Kidney (tissue), 14 donors: ENCODE results near the gene CAVIN3. TPM values are rescaled to one million over a fixed set of nuclear protein-coding genes. Genes with fewer than 3 reads are reported as not detected.

Experiments used
- DNase-seq, 5 donors: peaks; one replicate each; pipeline ENCODE4 v3.0.0-alpha.2; 2013 to 2020
- FAIRE-seq: peaks from 2 replicates; lab custom pipeline; 2012; peaks lifted over from hg19 to GRCh38; lab: Jason Lieb, UNC
- H3K27ac ChIP-seq, 2 donors: one replicate each; pipeline ENCODE4 v1.7.0; 2013; ENCODE audit warnings: low read depth in 2 of 2, low read length in 2 of 2, inconsistent platforms in 1 of 2
- H3K27me3 ChIP-seq: one replicate; pipeline ENCODE4 v1.7.1; 2013; ENCODE audit warnings: low read length, inconsistent platforms; ENCODE audit not compliant: control insufficient read depth, insufficient read depth
- H3K36me3 ChIP-seq, 3 donors: one replicate each; pipeline versions ENCODE4 v1.7.0 to v1.7.1; 2013; ENCODE audit warnings: low read length in 3 of 3, control low read depth in 1 of 3, inconsistent platforms in 1 of 3; ENCODE audit not compliant: insufficient read depth in 3 of 3, control insufficient read depth in 2 of 3
- H3K4me1 ChIP-seq, 3 donors: one replicate each; pipeline versions ENCODE4 v1.7.0 to v1.7.1; 2013; ENCODE audit warnings: low read length in 3 of 3, inconsistent platforms in 1 of 3, low read depth in 1 of 3; ENCODE audit not compliant: control insufficient read depth in 2 of 3, insufficient read depth in 2 of 3
- H3K4me3 ChIP-seq, 3 donors: one replicate each; pipeline versions ENCODE4 v1.7.0 to v1.8.1; 2013; ENCODE audit warnings: low read length in 3 of 3, control low read depth in 1 of 3, inconsistent platforms in 1 of 3
- H3K9ac ChIP-seq, 3 donors: one replicate each; pipeline versions ENCODE4 v1.7.0 to v1.7.1; 2013; ENCODE audit warnings: low read length in 3 of 3, control low read depth in 1 of 3, inconsistent platforms in 1 of 3
- H3K9me3 ChIP-seq, 3 donors: one replicate each; pipeline versions ENCODE4 v1.7.0 to v1.7.1; 2013; ENCODE audit warnings: low read length in 3 of 3, control low read depth in 1 of 3, inconsistent platforms in 1 of 3; ENCODE audit not compliant: control insufficient read depth in 2 of 3, insufficient read depth in 1 of 3
- CTCF ChIP-seq: IDR thresholded peaks from 3 replicates; pipeline ENCODE4 v1.5.1; 2012; ENCODE audit warnings: mild to moderate bottlenecking, moderate library complexity, borderline replicate concordance; ENCODE audit not compliant: insufficient read depth; ENCODE audit errors: extremely low read depth
- intact Hi-C: fragments of 100-400 bp; cut with DNase I; formaldehyde crosslinking; loops from one replicate; pipeline ENCODE4 v1.11.1; 2022
- polyA plus RNA-seq: library from polyadenylated mRNA; stranded (reverse); fragments of 350-450 nt; fragmentation: Illumina TruSeq; extraction: RNeasy Lipid Tissue Mini Kit (QIAGEN cat#74804); gene quantifications from one replicate; pipeline ENCODE4 v1.2.3, GENCODE V29; 2014; ENCODE audit warnings: low read depth, low replicate concordance; ENCODE audit not compliant: insufficient read depth
- total RNA-seq: library from RNA; stranded (reverse); fragmentation: NEBNext Ultra II Directional; extraction: Animal tissue kit (Norgen Biotek cat#: 25700); gene quantifications from one replicate; pipeline ENCODE4 v1.2.1, GENCODE V29; 2021
- donor health status: control.
- donor health status: control.
- donor health status: control.
- donor health status: control.
- donor health status: control.
- donor health status: DM: yes; HTN: yes; CAD: no.
- donor health status: Normal renal cell carcinoma (clear cell type).

CAVIN3 gene
- total and polyA plus RNA-seq, 2 donors from 2014 or later: 55.1 to 58.1 TPM

- peaks cover 0 to 15% (median 2%) of the 10 kb centered on the region in 3 donors for H3K4me1 ChIP-seq
- intact Hi-C loops: loop anchor here (10.0 kb wide), 1 partner anchor 102 kb away; the partner anchor contains the start of gene CCKBR
- no peaks in the 10 kb centered on the region for H3K27me3 ChIP-seq
- no peaks in the 10 kb centered on the region for H3K9me3 ChIP-seq
- no peak for TF ChIP-seq CTCF
- no peak for DNase-seq
- no peak overlapping the region for H3K9ac ChIP-seq
- H3K36me3 ChIP-seq: no peaks in the 10 kb centered on the region
- no peak overlapping the region for H3K27ac ChIP-seq
- H3K4me3 ChIP-seq: no peak overlapping the region
- FAIRE-seq: no peak
Observed at GRCh38 chr11:6357222-6357621, 36.9 kb upstream of the CAVIN3 start.

GRCh38 chr11:6356503-6357055 is 36.3 kb upstream of the CAVIN3 start:
- DNase-seq (peak in 2 of 5 donors; percentile 35 to 40), FAIRE-seq (no peak)
- Histone ChIP-seq H3K4me1 (peaks cover 0 to 15% (median 2%) of the 10 kb centered on the region in 3 donors), H3K9ac (no peak overlapping the region), H3K36me3 (no peaks in the 10 kb centered on the region), H3K27ac (no peak overlapping the region), H3K9me3 (no peaks in the 10 kb centered on the region), H3K4me3 (no peak overlapping the region), H3K27me3 (no peaks in the 10 kb centered on the region)
- TF ChIP-seq CTCF: no peak
- intact Hi-C loops: loop anchor here (10.0 kb wide), 1 partner anchor 102 kb away; the partner anchor contains the start of gene CCKBR

GRCh38 chr11:6354651-6355485 is 34.6 kb upstream of the CAVIN3 start:
- Histone ChIP-seq H3K9me3 (no peaks in the 10 kb centered on the region), H3K4me3 (no peak overlapping the region), H3K4me1 (peaks cover 0 to 15% (median 2%) of the 10 kb centered on the region in 3 donors), H3K27ac (no peak overlapping the region), H3K36me3 (no peaks in the 10 kb centered on the region), H3K9ac (no peak overlapping the region), H3K27me3 (no peaks in the 10 kb centered on the region)
- no peak for TF ChIP-seq CTCF
- FAIRE-seq: no peak
- intact Hi-C loops: loop anchor here (10.0 kb wide), 1 partner anchor 100 kb away; the partner anchor contains the start of gene CCKBR
- DNase-seq: peak in 2 of 5 donors; percentile 33 to 38
